DND-41 (cell line): Measurements from ENCODE around the gene CCL28.

Experiments used
- ATAC-seq: fragments of 200-7000 bp; cut with Tn5 transposase; 3 replicates; pipeline ENCODE4 v1.9.1; 2021; ENCODE audit warnings: low read depth; ENCODE audit not compliant: insufficient read depth
- DNase-seq: peaks from one replicate; pipeline ENCODE4 v3.0.0-alpha.2; 2020
- H2AFZ ChIP-seq: 2 replicates; pipeline ENCODE4 v1.6.0; 2012; ENCODE audit warnings: low read depth, low read length
- H3K27ac ChIP-seq: 2 replicates; pipeline ENCODE4 v1.5.1; 2012; ENCODE audit warnings: low read length, inconsistent platforms
- H3K27me3 ChIP-seq: fragments of 200-600 bp; sonication (generic); 2 replicates; pipeline ENCODE4 v1.6.0; 2012; ENCODE audit warnings: low read length, mild to moderate bottlenecking, inconsistent platforms; ENCODE audit not compliant: insufficient read depth, poor library complexity
- H3K36me3 ChIP-seq: 2 replicates; pipeline ENCODE4 v1.5.1; 2012; ENCODE audit warnings: low read length, inconsistent platforms; ENCODE audit not compliant: insufficient read depth
- H3K4me1 ChIP-seq: 2 replicates; pipeline ENCODE4 v1.5.1; 2012; ENCODE audit warnings: mild to moderate bottlenecking, low read length; ENCODE audit not compliant: insufficient read depth
- H3K4me2 ChIP-seq: 2 replicates; pipeline ENCODE4 v1.6.0; 2012; ENCODE audit warnings: mild to moderate bottlenecking, moderate library complexity, low read length, inconsistent platforms; ENCODE audit not compliant: insufficient read depth
- H3K4me3 ChIP-seq, 2 experiments: fragments of 200-600 bp in 1 of 2; shearing (Covaris generic) in 1 of 2; 2 replicates each; pipeline ENCODE4 v1.5.1; 2012 to 2016; ENCODE audit warnings: inconsistent platforms in 2 of 2, low read length in 2 of 2, mild to moderate bottlenecking in 2 of 2, low read depth in 1 of 2, moderate library complexity in 1 of 2
- H3K79me2 ChIP-seq: 2 replicates; pipeline ENCODE4 v1.6.0; 2012; ENCODE audit warnings: low read length, inconsistent platforms; ENCODE audit not compliant: insufficient read depth
- H3K9ac ChIP-seq: 2 replicates; pipeline ENCODE4 v1.6.0; 2012; ENCODE audit warnings: low read depth, mild to moderate bottlenecking, inconsistent platforms, low read length, moderate library complexity
- H3K9me3 ChIP-seq: 2 replicates; pipeline ENCODE4 v1.5.1; 2012; ENCODE audit warnings: low read length, moderate library complexity, mild to moderate bottlenecking, inconsistent platforms; ENCODE audit not compliant: insufficient read depth, severe bottlenecking
- H4K20me1 ChIP-seq: 2 replicates; pipeline ENCODE4 v1.6.0; 2012; ENCODE audit warnings: low read length; ENCODE audit not compliant: insufficient read depth
- EZH2 ChIP-seq: IDR thresholded peaks from 3 replicates; pipeline ENCODE4 v1.6.1; 2012; ENCODE audit warnings: borderline replicate concordance, low read depth, mild to moderate bottlenecking, moderate library complexity, low read length, inconsistent platforms; ENCODE audit not compliant: severe bottlenecking
- TF ChIP-seq, protein P1 (sequence below): IDR thresholded peaks from 2 replicates; pipeline ENCODE4 v1.5.1; 2012; ENCODE audit warnings: borderline replicate concordance, low read length, moderate library complexity, mild to moderate bottlenecking; ENCODE audit not compliant: poor library complexity, severe bottlenecking; ENCODE audit errors: extremely low read depth

The CCL28 gene

GRCh38 chr5:43389679-43390329, 22.4 kb downstream of the CCL28 start:
- Histone ChIP-seq H3K4me1 (no peaks in the 10 kb centered on the region), H4K20me1 (no peaks in the 10 kb centered on the region), H3K36me3 (no peaks in the 10 kb centered on the region), H3K4me2 (no peak overlapping the region), H3K9ac (no peak overlapping the region), H3K27me3 (no peaks in the 10 kb centered on the region), H2AFZ (no peak overlapping the region; the same call in 1 of the 2 replicates), H3K4me3 (no peak overlapping the region), H3K79me2 (no peaks in the 10 kb centered on the region), H3K27ac (no peak overlapping the region), H3K9me3 (no peaks in the 10 kb centered on the region)
- peak; percentile 64 for DNase-seq
- TF ChIP-seq EZH2 = no peak
- TF ChIP-seq, protein P1, sequence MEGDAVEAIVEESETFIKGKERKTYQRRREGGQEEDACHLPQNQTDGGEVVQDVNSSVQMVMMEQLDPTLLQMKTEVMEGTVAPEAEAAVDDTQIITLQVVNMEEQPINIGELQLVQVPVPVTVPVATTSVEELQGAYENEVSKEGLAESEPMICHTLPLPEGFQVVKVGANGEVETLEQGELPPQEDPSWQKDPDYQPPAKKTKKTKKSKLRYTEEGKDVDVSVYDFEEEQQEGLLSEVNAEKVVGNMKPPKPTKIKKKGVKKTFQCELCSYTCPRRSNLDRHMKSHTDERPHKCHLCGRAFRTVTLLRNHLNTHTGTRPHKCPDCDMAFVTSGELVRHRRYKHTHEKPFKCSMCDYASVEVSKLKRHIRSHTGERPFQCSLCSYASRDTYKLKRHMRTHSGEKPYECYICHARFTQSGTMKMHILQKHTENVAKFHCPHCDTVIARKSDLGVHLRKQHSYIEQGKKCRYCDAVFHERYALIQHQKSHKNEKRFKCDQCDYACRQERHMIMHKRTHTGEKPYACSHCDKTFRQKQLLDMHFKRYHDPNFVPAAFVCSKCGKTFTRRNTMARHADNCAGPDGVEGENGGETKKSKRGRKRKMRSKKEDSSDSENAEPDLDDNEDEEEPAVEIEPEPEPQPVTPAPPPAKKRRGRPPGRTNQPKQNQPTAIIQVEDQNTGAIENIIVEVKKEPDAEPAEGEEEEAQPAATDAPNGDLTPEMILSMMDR = peak; percentile 92
- peak; percentile 93 for ATAC-seq

- H2AFZ ChIP-seq = no peak overlapping the region
- H3K4me2 ChIP-seq = no peak overlapping the region
- H3K27ac ChIP-seq = no peak overlapping the region
- no peak overlapping the region for H3K4me3 ChIP-seq
- ATAC-seq (no peak), DNase-seq (no peak)
- H4K20me1 ChIP-seq = no peaks in the 10 kb centered on the region
- no peaks in the 10 kb centered on the region for H3K4me1 ChIP-seq
- H3K9ac ChIP-seq = no peak overlapping the region
- no peaks in the 10 kb centered on the region for H3K9me3 ChIP-seq
- TF ChIP-seq, protein P1 = no peak
- TF ChIP-seq EZH2 = no peak
- no peaks in the 10 kb centered on the region for H3K79me2 ChIP-seq
- H3K36me3 ChIP-seq = no peaks in the 10 kb centered on the region
- no peaks in the 10 kb centered on the region for H3K27me3 ChIP-seq
Measured at GRCh38 chr5:43386960-43387362, 25.2 kb downstream of the CCL28 start.

- H3K4me1 ChIP-seq = no peaks in the 10 kb centered on the region
- DNase-seq = no peak
- H2AFZ ChIP-seq = no peak overlapping the region
- ATAC-seq = no peak
- H3K4me3 ChIP-seq = no peak overlapping the region
- no peak for TF ChIP-seq EZH2
- TF ChIP-seq, protein P1 = no peak
- H3K9ac ChIP-seq = no peak overlapping the region
- H3K36me3 ChIP-seq = no peaks in the 10 kb centered on the region
- H3K27ac ChIP-seq = no peak overlapping the region
- H4K20me1 ChIP-seq = no peaks in the 10 kb centered on the region
- H3K4me2 ChIP-seq = no peak overlapping the region
- no peaks in the 10 kb centered on the region for H3K27me3 ChIP-seq
- H3K9me3 ChIP-seq = no peaks in the 10 kb centered on the region
- no peaks in the 10 kb centered on the region for H3K79me2 ChIP-seq
Measured at GRCh38 chr5:43376496-43377140, 35.6 kb downstream of the CCL28 start.
